Trophoblast cell (in vitro differentiated cells and primary cell): ENCODE data around the gene TUFT1.
A peak's percentile ranks its signal among the peaks of the same experiment; 100 is the strongest.

Experiments
- DNase-seq, 2 donors: peaks; one replicate each; pipeline ENCODE4 v3.0.0-alpha.2; 2016
- H2AFZ ChIP-seq: 2 replicates; pipeline ENCODE4 v1.6.1; 2013; ENCODE audit warnings: low read length, moderate library complexity, mild to moderate bottlenecking; ENCODE audit not compliant: insufficient read depth, poor library complexity
- H2AK5ac ChIP-seq: 2 replicates; pipeline ENCODE4 v1.6.1; 2013; ENCODE audit warnings: mild to moderate bottlenecking, low read length
- H2BK120ac ChIP-seq: 2 replicates; pipeline ENCODE4 v1.6.1; 2013; ENCODE audit warnings: low read length, mild to moderate bottlenecking, moderate library complexity; ENCODE audit not compliant: insufficient read depth, poor library complexity
- H2BK12ac ChIP-seq: 2 replicates; pipeline ENCODE4 v1.6.1; 2013; ENCODE audit warnings: mild to moderate bottlenecking, low read length, moderate library complexity
- H2BK5ac ChIP-seq: 2 replicates; pipeline ENCODE4 v1.6.1; 2013; ENCODE audit warnings: low read length, low read depth, moderate library complexity, mild to moderate bottlenecking; ENCODE audit not compliant: poor library complexity
- H3K14ac ChIP-seq: 2 replicates; pipeline ENCODE4 v1.6.1; 2013; ENCODE audit warnings: mild to moderate bottlenecking, low read length
- H3K18ac ChIP-seq: 2 replicates; pipeline ENCODE4 v1.6.1; 2013; ENCODE audit warnings: mild to moderate bottlenecking, low read length
- H3K23ac ChIP-seq: 2 replicates; pipeline ENCODE4 v1.6.1; 2013; ENCODE audit warnings: low read length
- H3K27ac ChIP-seq: 2 replicates; pipeline ENCODE4 v1.5.1; 2013; ENCODE audit warnings: low read depth, mild to moderate bottlenecking, inconsistent platforms, low read length, moderate library complexity
- H3K27me3 ChIP-seq: 2 replicates; pipeline ENCODE4 v1.6.1; 2013; ENCODE audit warnings: inconsistent platforms, mild to moderate bottlenecking, low read length, moderate library complexity; ENCODE audit not compliant: insufficient read depth
- H3K36me3 ChIP-seq, 2 experiments: 1 replicate in 1 of 2; 2 replicates in 1 of 2; pipeline ENCODE4 v1.6.1; 2013; ENCODE audit warnings: low read length in 2 of 2, mild to moderate bottlenecking in 2 of 2, moderate library complexity in 1 of 2; ENCODE audit not compliant: insufficient read depth in 2 of 2, control insufficient read depth in 1 of 2
- H3K4ac ChIP-seq: 2 replicates; pipeline ENCODE4 v1.6.1; 2013; ENCODE audit warnings: low read depth, mild to moderate bottlenecking, low read length, moderate library complexity
- H3K4me1 ChIP-seq, 2 experiments: 1 replicate in 1 of 2; 2 replicates in 1 of 2; pipeline ENCODE4 v1.6.1; 2013; ENCODE audit warnings: low read length in 2 of 2, mild to moderate bottlenecking in 2 of 2, moderate library complexity in 1 of 2; ENCODE audit not compliant: insufficient read depth in 2 of 2, control insufficient read depth in 1 of 2
- H3K4me2 ChIP-seq: 2 replicates; pipeline ENCODE4 v1.6.1; 2013; ENCODE audit warnings: inconsistent platforms, mild to moderate bottlenecking, low read length, moderate library complexity
- H3K4me3 ChIP-seq: 2 replicates; pipeline ENCODE4 v1.5.1; 2013; ENCODE audit warnings: mild to moderate bottlenecking, low read depth, low read length, inconsistent platforms
- H3K79me1 ChIP-seq: one replicate; pipeline ENCODE4 v1.6.1; 2013; ENCODE audit warnings: low read length
- H3K79me2 ChIP-seq: 2 replicates; pipeline ENCODE4 v1.6.1; 2013; ENCODE audit warnings: low read length, mild to moderate bottlenecking; ENCODE audit not compliant: control insufficient read depth, insufficient read depth, poor library complexity
- H3K9ac ChIP-seq: 2 replicates; pipeline ENCODE4 v1.6.1; 2013; ENCODE audit warnings: mild to moderate bottlenecking, low read length
- H3K9me3 ChIP-seq: 2 replicates; pipeline ENCODE4 v1.6.1; 2013; ENCODE audit warnings: low read depth, mild to moderate bottlenecking, control low read depth, inconsistent platforms, low read length; ENCODE audit not compliant: insufficient read depth
- H4K12ac ChIP-seq: 2 replicates; pipeline ENCODE4 v1.6.1; 2013; ENCODE audit warnings: low read depth, mild to moderate bottlenecking, low read length, moderate library complexity
- H4K8ac ChIP-seq: 2 replicates; pipeline ENCODE4 v1.6.1; 2013; ENCODE audit warnings: low read depth, mild to moderate bottlenecking, low read length, moderate library complexity
- H4K91ac ChIP-seq: one replicate; pipeline ENCODE4 v1.6.1; 2013; ENCODE audit warnings: low read depth, mild to moderate bottlenecking, low read length, moderate library complexity
- WGBS: extraction: QIAGEN DNeasy Blood & Tissue Kit; methylation state at CpG from one replicate; pipeline ENCODE4 v1.1.7; 2013; ENCODE audit warnings: missing lambda C conversion rate; ENCODE audit not compliant: insufficient read length, insufficient coverage; ENCODE audit errors: extremely low coverage; 5-methylcytosine and 5-hydroxymethylcytosine counted together

Gene TUFT1

DNA sequence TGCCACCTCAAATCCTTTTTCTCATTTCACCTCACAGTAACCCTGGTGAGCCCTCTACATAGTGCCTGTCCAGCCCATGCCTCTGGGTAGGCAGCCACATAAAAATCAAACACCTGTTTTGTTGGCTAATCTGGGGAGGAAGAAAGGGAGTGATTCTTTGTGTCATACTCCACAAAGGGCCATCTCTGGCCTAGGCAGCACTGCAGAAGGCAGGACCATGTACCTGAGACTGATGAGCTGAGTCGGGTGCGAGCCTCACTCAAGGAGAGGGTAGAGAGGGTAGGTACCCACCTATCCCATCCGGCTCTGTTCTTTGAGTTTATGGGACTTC is 7.8 kb downstream of the TUFT1 start:
- peaks cover 19% of the 10 kb centered on the region for H3K79me1 ChIP-seq
- DNase-seq, result no peak
- H4K8ac ChIP-seq, result peak overlapping the region; percentile 52
- H4K91ac ChIP-seq, result peak overlapping the region; percentile 90
- no peak overlapping the region for H3K4me3 ChIP-seq
- H2AFZ ChIP-seq, result no peak overlapping the region
- peaks cover 24 to 36% of the 10 kb centered on the region in 2 experiments for H3K4me1 ChIP-seq
- H3K4ac ChIP-seq, result peak overlapping the region; percentile 22
- H3K9me3 ChIP-seq, result no peaks in the 10 kb centered on the region
- H3K27ac ChIP-seq, result peak overlapping the region; percentile 95
- H3K9ac ChIP-seq, result no peak overlapping the region
- H3K27me3 ChIP-seq, result no peaks in the 10 kb centered on the region
- no peak overlapping the region for H4K12ac ChIP-seq
- H2AK5ac ChIP-seq, result peak overlapping the region; percentile 11
- peak overlapping the region; percentile 77 for H3K18ac ChIP-seq
- H3K79me2 ChIP-seq, result peaks cover 19% of the 10 kb centered on the region
- H3K4me2 ChIP-seq, result peak overlapping the region; percentile 27
- H3K23ac ChIP-seq, result no peak overlapping the region
- WGBS, result no CpG with 5 or more reads among the region's 3 CpGs
- H2BK12ac ChIP-seq, result peak overlapping the region; percentile 95
- peak overlapping the region; percentile 83 for H3K14ac ChIP-seq
- peak overlapping the region; percentile 87 for H2BK120ac ChIP-seq
- no peaks in the 10 kb centered on the region for H3K36me3 ChIP-seq
- H2BK5ac ChIP-seq, result peak overlapping the region; percentile 74

- Histone ChIP-seq H3K4ac (peak overlapping the region; percentile 80), H4K12ac (no peak overlapping the region), H3K27ac (peak overlapping the region; percentile 77), H3K36me3 (no peaks in the 10 kb centered on the region), H2BK5ac (peak overlapping the region; percentile 65), H2AK5ac (no peak overlapping the region), H4K91ac (peak overlapping the region; percentile 55), H3K27me3 (no peaks in the 10 kb centered on the region), H3K4me1 (peaks cover 23 to 32% of the 10 kb centered on the region in 2 experiments), H3K4me2 (peak overlapping the region; percentile 59), H2BK12ac (peak overlapping the region; percentile 63), H4K8ac (peak overlapping the region; percentile 49), H3K14ac (peak overlapping the region; percentile 58), H3K4me3 (no peak overlapping the region), H3K18ac (peak overlapping the region; percentile 41), H3K9me3 (no peaks in the 10 kb centered on the region), H2BK120ac (peak overlapping the region; percentile 71), H3K79me1 (peaks cover 16% of the 10 kb centered on the region), H3K79me2 (peaks cover 17% of the 10 kb centered on the region), H3K9ac (no peak overlapping the region), H2AFZ (no peak overlapping the region), H3K23ac (no peak overlapping the region)
- DNase-seq, result no peak
- WGBS, result no CpG with 5 or more reads among the region's 2 CpGs
Measured at GRCh38 chr1:151549199-151549598, 9.1 kb downstream of the TUFT1 start.

GRCh38 chr1:151553659-151554058 is 13.6 kb downstream of the TUFT1 start:
- H4K8ac ChIP-seq, result no peak overlapping the region
- H3K4me2 ChIP-seq, result no peak overlapping the region
- H3K14ac ChIP-seq, result no peak overlapping the region
- H3K9me3 ChIP-seq, result no peaks in the 10 kb centered on the region
- no peak overlapping the region for H4K91ac ChIP-seq
- H3K9ac ChIP-seq, result no peak overlapping the region
- peaks cover 3% of the 10 kb centered on the region for H3K79me1 ChIP-seq
- no peak overlapping the region for H3K27ac ChIP-seq
- H3K4me3 ChIP-seq, result no peak overlapping the region
- H2BK5ac ChIP-seq, result no peak overlapping the region
- no peaks in the 10 kb centered on the region for H3K27me3 ChIP-seq
- H3K18ac ChIP-seq, result no peak overlapping the region
- no peak overlapping the region for H2BK12ac ChIP-seq
- no CpG with 5 or more reads among the region's 4 CpGs for WGBS
- H3K4ac ChIP-seq, result peak overlapping the region; percentile 47
- H3K36me3 ChIP-seq, result peaks cover 7% of the 10 kb centered on the region in 2 experiments
- H3K23ac ChIP-seq, result no peak overlapping the region
- no peak overlapping the region for H2AK5ac ChIP-seq
- peaks cover 13 to 18% of the 10 kb centered on the region in 2 experiments for H3K4me1 ChIP-seq
- H2BK120ac ChIP-seq, result no peak overlapping the region
- no peak for DNase-seq
- no peak overlapping the region for H2AFZ ChIP-seq
- peaks cover 18% of the 10 kb centered on the region for H3K79me2 ChIP-seq
- H4K12ac ChIP-seq, result no peak overlapping the region

GRCh38 chr1:151556052-151556451 is 15.9 kb downstream of the TUFT1 start:
- Histone ChIP-seq H4K8ac (no peak overlapping the region), H3K14ac (no peak overlapping the region), H3K18ac (no peak overlapping the region), H3K4me2 (no peak overlapping the region), H3K9ac (no peak overlapping the region), H3K9me3 (no peaks in the 10 kb centered on the region), H3K4me1 (peaks cover 6 to 10% of the 10 kb centered on the region in 2 experiments), H3K79me1 (no peaks in the 10 kb centered on the region), H2BK5ac (no peak overlapping the region), H2AK5ac (no peak overlapping the region), H3K36me3 (peaks cover 7 to 13% of the 10 kb centered on the region in 2 experiments), H2BK12ac (no peak overlapping the region), H3K79me2 (peaks cover 15% of the 10 kb centered on the region), H4K91ac (no peak overlapping the region), H4K12ac (no peak overlapping the region), H2BK120ac (no peak overlapping the region), H3K27ac (no peak overlapping the region), H3K23ac (no peak overlapping the region), H2AFZ (no peak overlapping the region), H3K4me3 (no peak overlapping the region), H3K4ac (peak overlapping the region; percentile 67), H3K27me3 (no peaks in the 10 kb centered on the region)
- no CpG with 5 or more reads among the region's 2 CpGs for WGBS
- no peak for DNase-seq
